AG04450 (cell line): ENCODE data around the gene PNPLA1. TPM values are rescaled to one million over a fixed set of nuclear protein-coding genes. Genes with fewer than 3 reads are reported as not detected.

Source experiments
- CTCF ChIA-PET: fragments of 300-600, 350-600 bp; formaldehyde crosslinking; extraction: SDS; loops from one replicate; lab custom pipeline; 2022; ENCODE audit warnings: antibody characterized with exemption, inconsistent platforms; lab: Charles Lee
- POLR2A ChIA-PET: fragments of 350-600 bp; formaldehyde crosslinking; extraction: SDS; loops from one replicate; lab custom pipeline; 2021; ENCODE audit warnings: antibody characterized with exemption, inconsistent platforms; lab: Yijun Ruan, JAX
- DNase-seq: peaks from one replicate; pipeline ENCODE4 v3.0.0-alpha.2; 2011; ENCODE audit warnings: low read depth, low spot score
- H3K27ac ChIP-seq: one replicate; pipeline ENCODE4 v1.5.1; 2012; ENCODE audit warnings: low read depth, low read length, control low read depth
- H3K27me3 ChIP-seq: one replicate; pipeline ENCODE4 v1.6.0; 2012; ENCODE audit warnings: low read length; ENCODE audit not compliant: control insufficient read depth, insufficient read depth
- H3K4me3 ChIP-seq: 2 replicates; pipeline ENCODE4 v1.5.1; 2011; ENCODE audit warnings: mild to moderate bottlenecking, low read depth, low read length, control low read depth
- H3K9me3 ChIP-seq: 2 replicates; pipeline ENCODE4 v1.5.1; 2012; ENCODE audit warnings: low read length; ENCODE audit not compliant: control insufficient read depth, insufficient read depth
- polyA plus RNA-seq: library from polyadenylated mRNA; depleted of rRNA; stranded (reverse); fragments of >200 nt; gene quantifications from 2 replicates; pipeline ENCODE4 v1.2.3, GENCODE V29; 2011; rRNA removed
- TF ChIP-seq, protein P1 (sequence below): IDR thresholded peaks from 2 replicates; pipeline ENCODE4 v1.5.1; 2011; ENCODE audit warnings: low read depth, low read length, control low read depth, inconsistent platforms

The PNPLA1 gene
- polyA plus RNA-seq, 1 experiment, result not detected

DNA sequence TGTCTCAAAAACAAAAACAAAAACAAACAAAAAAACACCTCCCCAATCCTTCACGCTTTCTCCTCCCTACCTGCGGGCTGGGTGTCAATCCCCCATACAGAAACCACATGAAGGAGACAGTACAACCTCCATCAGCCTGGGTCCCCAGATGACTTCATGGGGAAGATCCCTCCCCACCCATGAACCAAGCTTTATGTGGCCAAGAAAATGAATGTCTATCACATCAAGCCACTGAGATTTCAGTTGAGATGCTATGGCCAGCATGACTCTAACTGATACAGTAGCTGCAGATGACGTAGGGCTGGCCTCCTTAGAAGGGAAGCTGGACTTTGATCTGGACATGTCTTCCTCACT lies 88.0 kb downstream of the PNPLA1 start:
- no peak for DNase-seq
- TF ChIP-seq, protein P1, sequence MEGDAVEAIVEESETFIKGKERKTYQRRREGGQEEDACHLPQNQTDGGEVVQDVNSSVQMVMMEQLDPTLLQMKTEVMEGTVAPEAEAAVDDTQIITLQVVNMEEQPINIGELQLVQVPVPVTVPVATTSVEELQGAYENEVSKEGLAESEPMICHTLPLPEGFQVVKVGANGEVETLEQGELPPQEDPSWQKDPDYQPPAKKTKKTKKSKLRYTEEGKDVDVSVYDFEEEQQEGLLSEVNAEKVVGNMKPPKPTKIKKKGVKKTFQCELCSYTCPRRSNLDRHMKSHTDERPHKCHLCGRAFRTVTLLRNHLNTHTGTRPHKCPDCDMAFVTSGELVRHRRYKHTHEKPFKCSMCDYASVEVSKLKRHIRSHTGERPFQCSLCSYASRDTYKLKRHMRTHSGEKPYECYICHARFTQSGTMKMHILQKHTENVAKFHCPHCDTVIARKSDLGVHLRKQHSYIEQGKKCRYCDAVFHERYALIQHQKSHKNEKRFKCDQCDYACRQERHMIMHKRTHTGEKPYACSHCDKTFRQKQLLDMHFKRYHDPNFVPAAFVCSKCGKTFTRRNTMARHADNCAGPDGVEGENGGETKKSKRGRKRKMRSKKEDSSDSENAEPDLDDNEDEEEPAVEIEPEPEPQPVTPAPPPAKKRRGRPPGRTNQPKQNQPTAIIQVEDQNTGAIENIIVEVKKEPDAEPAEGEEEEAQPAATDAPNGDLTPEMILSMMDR, result no peak
- Histone ChIP-seq H3K27ac (no peak overlapping the region), H3K9me3 (no peaks in the 10 kb centered on the region), H3K27me3 (peaks cover 15% of the 10 kb centered on the region), H3K4me3 (no peak overlapping the region)
- POLR2A ChIA-PET, result no interaction called here
- CTCF ChIA-PET, result interaction anchor here (0.6 to 4.7 kb wide), 4 partner anchors 16 to 769 kb away, joined by 4 to 59 read pairs (median 22); no protein-coding TSS in a partner anchor

Other genes starting within 250 kb of the PNPLA1 start
- gene SLC26A8, start 245.4 kb upstream of the PNPLA1 start, polyA plus RNA-seq, result not detected in 2 replicates
- 50.2 and 55.7 TPM in 2 replicates for gene MAPK14, start 242.3 kb upstream of the PNPLA1 start, polyA plus RNA-seq
- 3.8 and 4.0 TPM in 2 replicates for gene MAPK13, start 139.5 kb upstream of the PNPLA1 start, polyA plus RNA-seq
- gene BRPF3, start 73.3 kb upstream of the PNPLA1 start, polyA plus RNA-seq, result 13.9 and 15.5 TPM in 2 replicates
- gene BNIP5, start 66.8 kb downstream of the PNPLA1 start, polyA plus RNA-seq, result not detected in 2 replicates
- 0.41 and 0.81 TPM in 2 replicates for gene ETV7, start 117.6 kb downstream of the PNPLA1 start, polyA plus RNA-seq
- gene PXT1, start 172.8 kb downstream of the PNPLA1 start, polyA plus RNA-seq, result not detected in 2 replicates
- gene KCTD20, start 172.9 kb downstream of the PNPLA1 start, polyA plus RNA-seq, result 77.1 and 93.3 TPM in 2 replicates